SK-N-SH treated with all-trans-retinoic acid at 6 μM for 48 hours (cell line): ENCODE results near the gene ELAC1.

ENCODE experiments used
- ATAC-seq: fragments of 200-7000 bp; cut with Tn5 transposase; 3 replicates; pipeline ENCODE4 v1.9.1; 2020; ENCODE audit warnings: mild to moderate bottlenecking, moderate library complexity
- BACH2 ChIP-seq: fragments of 250-450 bp; sonication (Bioruptor Pico); IDR thresholded peaks from 2 replicates; pipeline ENCODE4 v1.9.0; 2021; ENCODE audit warnings: mild to moderate bottlenecking, borderline replicate concordance
- CREB5 ChIP-seq: fragments of 250-450 bp; sonication (Bioruptor Pico); IDR thresholded peaks from 2 replicates; pipeline ENCODE4 v1.5.1; 2020; ENCODE audit warnings: low read depth, mild to moderate bottlenecking, moderate library complexity
- CSDC2 ChIP-seq: fragments of 250-450 bp; sonication (Bioruptor Pico); IDR thresholded peaks from 2 replicates; pipeline ENCODE4 v1.5.0; 2020; ENCODE audit warnings: mild to moderate bottlenecking, moderate library complexity
- ESRRG ChIP-seq: fragments of 250-450 bp; sonication (Bioruptor Pico); IDR thresholded peaks from 2 replicates; pipeline ENCODE4 v1.6.1; 2021; ENCODE audit warnings: mild to moderate bottlenecking
- GLIS3 ChIP-seq: fragments of 250-450 bp; sonication (Bioruptor Pico); IDR thresholded peaks from 2 replicates; pipeline ENCODE4 v1.5.0; 2020; ENCODE audit warnings: mild to moderate bottlenecking, moderate library complexity
- ISL1 ChIP-seq: fragments of 250-450 bp; sonication (Bioruptor Pico); IDR thresholded peaks from 2 replicates; pipeline ENCODE4 v2.1.2; 2022; ENCODE audit warnings: mild to moderate bottlenecking, moderate library complexity
- PATZ1 ChIP-seq: fragments of 250-450 bp; sonication (Bioruptor Pico); IDR thresholded peaks from 2 replicates; pipeline ENCODE4 v1.8.0; 2020; ENCODE audit warnings: mild to moderate bottlenecking, moderate library complexity, borderline replicate concordance
- POU6F1 ChIP-seq: fragments of 250-450 bp; sonication (Bioruptor Pico); IDR thresholded peaks from 2 replicates; pipeline ENCODE4 v1.8.0; 2021; ENCODE audit warnings: low read depth, mild to moderate bottlenecking, moderate library complexity, borderline replicate concordance
- PPARA ChIP-seq: fragments of 250-450 bp; sonication (Bioruptor Pico); IDR thresholded peaks from 2 replicates; pipeline ENCODE4 v1.5.0; 2020; ENCODE audit warnings: mild to moderate bottlenecking, borderline replicate concordance
- TCF4 ChIP-seq: fragments of 250-450 bp; sonication (Bioruptor Pico); IDR thresholded peaks from 2 replicates; pipeline ENCODE4 v1.8.0; 2021; ENCODE audit warnings: mild to moderate bottlenecking, moderate library complexity, borderline replicate concordance
- TSHZ2 ChIP-seq: fragments of 250-450 bp; sonication (Bioruptor Pico); IDR thresholded peaks from 2 replicates; pipeline ENCODE4 v1.5.0; 2020; ENCODE audit warnings: mild to moderate bottlenecking, moderate library complexity
- ZFP30 ChIP-seq: fragments of 450-650 bp; formaldehyde crosslinking; IDR thresholded peaks from 2 replicates; pipeline ENCODE4 v1.5.0; 2022; ENCODE audit warnings: mild to moderate bottlenecking, moderate library complexity
- ZNF565 ChIP-seq: fragments of 450-650 bp; formaldehyde crosslinking; conservative IDR thresholded peaks from 2 replicates; pipeline ENCODE4 v1.5.0; 2020; ENCODE audit warnings: low read depth, mild to moderate bottlenecking, moderate library complexity
- ZNF70 ChIP-seq: fragments of 450-650 bp; formaldehyde crosslinking; IDR thresholded peaks from 2 replicates; pipeline ENCODE4 v1.5.0; 2020; ENCODE audit warnings: mild to moderate bottlenecking, moderate library complexity
- ZNF8 ChIP-seq: fragments of 450-650 bp; formaldehyde crosslinking; IDR thresholded peaks from 2 replicates; pipeline ENCODE4 v1.5.0; 2020; ENCODE audit warnings: mild to moderate bottlenecking, moderate library complexity

ELAC1 gene

GRCh38 chr18:51011709-51012108 lies 43.9 kb downstream of the ELAC1 start:
- ATAC-seq, result no peak
- TF ChIP-seq PPARA (CRISPR knock-in tag) (no peak), ZNF8 (CRISPR knock-in tag) (no peak), ZFP30 (CRISPR knock-in tag) (no peak), CREB5 (no peak), CSDC2 (CRISPR knock-in tag) (no peak), ISL1 (CRISPR knock-in tag) (no peak)

GRCh38 chr18:51012441-51012840 lies 44.6 kb downstream of the ELAC1 start:
- no peak for TF ChIP-seq ZNF565 (CRISPR knock-in tag)
- TF ChIP-seq POU6F1 (CRISPR knock-in tag), result no peak
- no peak for TF ChIP-seq TCF4
- TF ChIP-seq ISL1 (CRISPR knock-in tag), result no peak
- no peak for TF ChIP-seq CSDC2 (CRISPR knock-in tag)
- ATAC-seq, result no peak

GRCh38 chr18:51013259-51013658 lies 45.4 kb downstream of the ELAC1 start:
- ATAC-seq, result no peak
- TF ChIP-seq PATZ1 (CRISPR knock-in tag) (no peak), POU6F1 (CRISPR knock-in tag) (no peak), TSHZ2 (no peak)
- TF ChIP-seq, all 23 proteins: peak for 0

GRCh38 chr18:51017140-51017879 lies 49.5 kb downstream of the ELAC1 start:
- ATAC-seq, result no peak
- TF ChIP-seq TCF4, result no peak
- no peak for TF ChIP-seq ISL1 (CRISPR knock-in tag)
- TF ChIP-seq TSHZ2, result no peak
- no peak for TF ChIP-seq ZNF70
- no peak for TF ChIP-seq PPARA (CRISPR knock-in tag)
- no peak for TF ChIP-seq POU6F1 (CRISPR knock-in tag)
- no peak for TF ChIP-seq ESRRG (CRISPR knock-in tag)
- no peak for TF ChIP-seq ZNF8 (CRISPR knock-in tag)
- TF ChIP-seq GLIS3, result no peak
- TF ChIP-seq ZFP30 (CRISPR knock-in tag), result no peak
- TF ChIP-seq CREB5, result no peak
- no peak for TF ChIP-seq BACH2
- TF ChIP-seq PATZ1 (CRISPR knock-in tag), result no peak
